ENCODE results near the gene TMEM256.
"Not testable (repeated sequence)": the region's sequence is repeated elsewhere in the genome, so short reads cannot be mapped to it uniquely, and the experiment has no call there.

Gene TMEM256

GRCh38 chr17:7374353-7374752 is 29.5 kb downstream of the TMEM256 start:
- Histone ChIP-seq H3K36me3 (ENCODE audit: insufficient read depth, low read length) (no peaks in the 10 kb centered on the region), H3K9ac (ENCODE audit: insufficient read length) (no peak overlapping the region), H3K4me3 (no peak overlapping the region), H3K27ac (no peak overlapping the region), H3K9me3 (ENCODE audit: low read depth, low read length) (no peaks in the 10 kb centered on the region)
- TF ChIP-seq POLR2AphosphoS5 (IDR thresholded peaks at IDR 0.05; ENCODE audit: borderline replicate concordance, low read depth, low read length) (no peak), FOXP2 (optimal IDR thresholded peaks at IDR 0.05; ENCODE audit: control extremely low read depth, extremely low read length, insufficient read depth) (no peak), EZH2 (IDR thresholded peaks at IDR 0.05) (no peak)
- no peak for DNase-seq (ENCODE audit: low read depth, low spot score)

DNA sequence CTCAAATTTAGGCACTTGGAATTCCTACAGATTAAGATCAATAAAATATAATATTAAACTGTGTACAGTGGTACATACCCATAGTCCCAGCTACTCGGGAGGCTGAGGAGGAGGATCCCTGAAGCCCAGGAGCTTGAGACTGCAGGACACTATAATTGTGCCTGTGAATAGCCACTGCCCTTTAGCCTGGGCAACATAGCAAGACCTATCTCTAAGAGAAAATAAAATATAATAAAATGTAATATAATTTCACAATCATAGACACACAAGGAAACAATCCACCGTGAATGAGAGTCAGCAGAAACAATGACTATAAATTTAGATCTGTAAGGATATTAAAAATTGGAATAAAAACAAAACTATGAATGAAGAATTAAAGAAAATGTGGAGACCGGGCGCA is 33.0 kb downstream of the TMEM256 start:
- H3K36me3 ChIP-seq (ENCODE audit: insufficient read depth, low read length): no peaks in the 10 kb centered on the region
- no peak overlapping the region for H3K27ac ChIP-seq
- TF ChIP-seq EZH2 (IDR thresholded peaks at IDR 0.05) (no peak), POLR2AphosphoS5 (IDR thresholded peaks at IDR 0.05; ENCODE audit: borderline replicate concordance, low read depth, low read length) (no peak), FOXP2 (optimal IDR thresholded peaks at IDR 0.05; ENCODE audit: control extremely low read depth, extremely low read length, insufficient read depth) (no peak)
- H3K9me3 ChIP-seq (ENCODE audit: low read depth, low read length): no peaks in the 10 kb centered on the region
- no peak overlapping the region for H3K4me3 ChIP-seq
- DNase-seq (ENCODE audit: low read depth, low spot score): no peak
- H3K9ac ChIP-seq (ENCODE audit: insufficient read length): no peak overlapping the region

GRCh38 chr17:7369825-7370224 is 34.1 kb downstream of the TMEM256 start:
- no peaks in the 10 kb centered on the region for H3K9me3 ChIP-seq (ENCODE audit: low read depth, low read length)
- DNase-seq (ENCODE audit: low read depth, low spot score): no peak
- H3K27ac ChIP-seq: no peak overlapping the region
- no peaks in the 10 kb centered on the region for H3K36me3 ChIP-seq (ENCODE audit: insufficient read depth, low read length)
- no peak overlapping the region for H3K9ac ChIP-seq (ENCODE audit: insufficient read length)
- TF ChIP-seq EZH2 (IDR thresholded peaks at IDR 0.05) (no peak), POLR2AphosphoS5 (IDR thresholded peaks at IDR 0.05; ENCODE audit: borderline replicate concordance, low read depth, low read length) (no peak), FOXP2 (optimal IDR thresholded peaks at IDR 0.05; ENCODE audit: control extremely low read depth, extremely low read length, insufficient read depth) (no peak)
- H3K4me3 ChIP-seq: no peak overlapping the region

GRCh38 chr17:7368599-7368994 is 35.3 kb downstream of the TMEM256 start:
- not testable (repeated sequence) for H3K4me3 ChIP-seq; H3K36me3 ChIP-seq (ENCODE audit: insufficient read depth, low read length); DNase-seq (ENCODE audit: low read depth, low spot score); H3K27ac ChIP-seq; H3K9me3 ChIP-seq (ENCODE audit: low read depth, low read length); H3K9ac ChIP-seq (ENCODE audit: insufficient read length)

DNA sequence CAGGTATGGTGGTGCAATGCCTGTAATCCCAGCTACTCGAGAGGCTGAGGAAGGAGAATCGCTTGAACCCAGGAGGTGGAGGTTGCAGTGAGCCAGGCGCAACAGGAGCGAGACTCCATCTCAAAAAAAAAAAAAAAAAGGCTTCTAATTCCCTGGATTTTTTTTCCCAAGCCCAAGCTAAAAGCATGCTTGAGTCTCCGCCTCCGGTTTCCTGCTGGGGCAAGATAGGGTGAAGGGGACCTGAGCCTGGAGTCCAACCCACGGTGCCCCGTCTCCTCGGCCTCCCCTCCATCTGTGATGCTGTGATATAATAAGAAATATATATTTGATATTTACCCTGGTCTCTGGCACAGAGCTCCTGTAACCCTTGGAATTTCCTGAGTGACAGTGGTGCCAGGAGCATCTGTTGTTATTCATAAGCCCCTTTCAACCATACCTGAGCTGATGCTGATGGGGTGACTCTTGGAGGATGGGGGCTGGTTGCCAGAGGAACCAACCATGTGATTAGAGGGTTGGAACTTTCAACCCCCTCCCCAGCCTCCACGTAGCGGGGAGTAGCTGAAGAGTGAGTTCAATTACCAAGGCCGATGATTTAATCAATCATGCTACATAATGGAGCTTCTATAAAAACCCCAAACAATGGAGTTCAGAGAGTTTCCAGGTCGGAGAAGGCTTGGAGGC is 35.8 kb downstream of the TMEM256 start:
- Histone ChIP-seq H3K9ac (ENCODE audit: insufficient read length) (no peak overlapping the region), H3K9me3 (ENCODE audit: low read depth, low read length) (no peaks in the 10 kb centered on the region), H3K27ac (no peak overlapping the region), H3K36me3 (ENCODE audit: insufficient read depth, low read length) (no peaks in the 10 kb centered on the region), H3K4me3 (no peak overlapping the region)
- DNase-seq (ENCODE audit: low read depth, low spot score): no peak
- no peak for TF ChIP-seq FOXP2 (optimal IDR thresholded peaks at IDR 0.05; ENCODE audit: control extremely low read depth, extremely low read length, insufficient read depth)
- TF ChIP-seq POLR2AphosphoS5 (IDR thresholded peaks at IDR 0.05; ENCODE audit: borderline replicate concordance, low read depth, low read length): no peak
- no peak for TF ChIP-seq EZH2 (IDR thresholded peaks at IDR 0.05)

GRCh38 chr17:7367083-7367482 is 36.8 kb downstream of the TMEM256 start:
- TF ChIP-seq FOXP2 (optimal IDR thresholded peaks at IDR 0.05; ENCODE audit: control extremely low read depth, extremely low read length, insufficient read depth) (no peak), POLR2AphosphoS5 (IDR thresholded peaks at IDR 0.05; ENCODE audit: borderline replicate concordance, low read depth, low read length) (no peak), EZH2 (IDR thresholded peaks at IDR 0.05) (no peak)
- no peaks in the 10 kb centered on the region for H3K36me3 ChIP-seq (ENCODE audit: insufficient read depth, low read length)
- H3K4me3 ChIP-seq: no peak overlapping the region
- no peak overlapping the region for H3K27ac ChIP-seq
- no peaks in the 10 kb centered on the region for H3K9me3 ChIP-seq (ENCODE audit: low read depth, low read length)
- DNase-seq (ENCODE audit: low read depth, low spot score): no peak
- H3K9ac ChIP-seq (ENCODE audit: insufficient read length): no peak overlapping the region

DNA sequence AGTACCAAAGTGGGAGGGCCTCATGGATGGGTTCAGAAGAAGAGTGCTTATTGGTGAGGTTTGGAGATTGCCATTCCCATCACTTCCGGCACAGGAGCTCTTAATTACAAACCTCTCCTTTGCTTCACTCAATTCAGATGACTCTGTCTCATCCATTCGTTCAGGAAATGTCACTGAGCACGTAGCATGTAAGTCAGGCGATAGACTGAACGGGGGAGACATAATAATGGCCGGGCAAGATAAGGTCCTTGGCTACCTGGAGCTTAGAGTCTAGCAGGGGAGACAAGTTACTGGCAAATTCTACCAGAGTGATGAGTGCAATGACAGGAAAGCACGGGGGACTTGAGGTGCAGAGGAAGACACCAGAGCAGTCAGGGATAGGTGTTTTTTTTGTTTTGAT is 37.9 kb downstream of the TMEM256 start:
- not testable (repeated sequence) for H3K9ac ChIP-seq (ENCODE audit: insufficient read length); DNase-seq (ENCODE audit: low read depth, low spot score); H3K27ac ChIP-seq; H3K36me3 ChIP-seq (ENCODE audit: insufficient read depth, low read length); H3K9me3 ChIP-seq (ENCODE audit: low read depth, low read length); H3K4me3 ChIP-seq

DNA sequence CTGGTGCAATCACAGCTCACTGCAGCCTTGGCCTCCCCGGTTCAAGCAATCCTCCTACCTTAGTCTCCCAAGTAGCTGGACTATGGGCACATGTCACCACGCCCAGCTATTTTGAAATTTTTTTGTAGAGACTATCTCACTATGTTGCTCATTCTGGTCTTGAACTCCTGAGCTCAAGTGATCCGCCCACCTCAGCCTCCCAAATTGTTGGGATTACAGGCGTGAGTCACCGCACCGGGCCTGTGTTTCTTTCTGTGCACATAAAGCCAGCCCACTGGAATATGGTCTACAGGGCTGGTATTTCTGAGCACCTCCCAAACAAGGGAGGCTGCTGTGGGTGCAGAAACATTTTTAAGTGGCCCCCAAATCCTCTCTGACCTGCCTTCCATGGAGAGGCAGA is 40.6 kb downstream of the TMEM256 start:
- TF ChIP-seq FOXP2 (optimal IDR thresholded peaks at IDR 0.05; ENCODE audit: control extremely low read depth, extremely low read length, insufficient read depth) (no peak), EZH2 (IDR thresholded peaks at IDR 0.05) (no peak), POLR2AphosphoS5 (IDR thresholded peaks at IDR 0.05; ENCODE audit: borderline replicate concordance, low read depth, low read length) (no peak)
- no peaks in the 10 kb centered on the region for H3K36me3 ChIP-seq (ENCODE audit: insufficient read depth, low read length)
- H3K4me3 ChIP-seq: no peak overlapping the region
- H3K9ac ChIP-seq (ENCODE audit: insufficient read length): no peak overlapping the region
- no peaks in the 10 kb centered on the region for H3K9me3 ChIP-seq (ENCODE audit: low read depth, low read length)
- DNase-seq (ENCODE audit: low read depth, low spot score): no peak
- H3K27ac ChIP-seq: no peak overlapping the region

GRCh38 chr17:7361906-7362305 is 42.0 kb downstream of the TMEM256 start:
- Histone ChIP-seq H3K9ac (ENCODE audit: insufficient read length) (no peak overlapping the region), H3K4me3 (no peak overlapping the region), H3K27ac (no peak overlapping the region), H3K9me3 (ENCODE audit: low read depth, low read length) (no peaks in the 10 kb centered on the region), H3K36me3 (ENCODE audit: insufficient read depth, low read length) (no peaks in the 10 kb centered on the region)
- TF ChIP-seq FOXP2 (optimal IDR thresholded peaks at IDR 0.05; ENCODE audit: control extremely low read depth, extremely low read length, insufficient read depth) (no peak), EZH2 (IDR thresholded peaks at IDR 0.05) (no peak), POLR2AphosphoS5 (IDR thresholded peaks at IDR 0.05; ENCODE audit: borderline replicate concordance, low read depth, low read length) (no peak)
- no peak for DNase-seq (ENCODE audit: low read depth, low spot score)
